Neural progenitor cell (in vitro differentiated cells): ENCODE results near the gene EXOC4. TPM values are rescaled to one million over a fixed set of nuclear protein-coding genes. Genes with fewer than 3 reads are reported as not detected.

Experiments used
- DNase-seq: peaks from one replicate; pipeline ENCODE4 v3.0.0-alpha.2; 2016; ENCODE audit warnings: low spot score
- H2AFZ ChIP-seq: fragments of 200-600 bp; sonication (generic); replicated peaks from 2 replicates; pipeline ENCODE4 v1.6.1; 2016; ENCODE audit warnings: antibody characterized with exemption
- H3F3A ChIP-seq: fragments of 200-600 bp; sonication (generic); 2 replicates; pipeline ENCODE4 v1.6.1; 2016; ENCODE audit warnings: antibody characterized with exemption, low read depth
- H3K27ac ChIP-seq: fragments of 200-600 bp; sonication (generic); 2 replicates; pipeline ENCODE4 v1.5.1; 2016; ENCODE audit warnings: mild to moderate bottlenecking
- H3K27me3 ChIP-seq: fragments of 200-600 bp; sonication (generic); 2 replicates; pipeline ENCODE4 v1.6.1; 2016; ENCODE audit warnings: mild to moderate bottlenecking, moderate library complexity
- H3K36me3 ChIP-seq: fragments of 200-600 bp; sonication (generic); 2 replicates; pipeline ENCODE4 v1.5.1; 2016
- H3K4me1 ChIP-seq: fragments of 200-600 bp; sonication (generic); 2 replicates; pipeline ENCODE4 v1.6.1; 2016; ENCODE audit warnings: mixed run types
- H3K4me2 ChIP-seq: fragments of 200-600 bp; sonication (generic); 2 replicates; pipeline ENCODE4 v1.6.1; 2016
- H3K4me3 ChIP-seq: fragments of 200-600 bp; sonication (generic); 2 replicates; pipeline ENCODE4 v1.5.1; 2016
- H3K79me2 ChIP-seq: fragments of 200-600 bp; sonication (generic); 2 replicates; pipeline ENCODE4 v1.6.1; 2016; ENCODE audit warnings: low read depth
- H3K9ac ChIP-seq: fragments of 200-600 bp; sonication (generic); 2 replicates; pipeline ENCODE4 v1.6.1; 2016
- H3K9me3 ChIP-seq: fragments of 200-600 bp; sonication (generic); 2 replicates; pipeline ENCODE4 v1.5.1; 2016; ENCODE audit warnings: low read depth
- H4K20me1 ChIP-seq: fragments of 200-600 bp; sonication (generic); 2 replicates; pipeline ENCODE4 v1.6.1; 2016; ENCODE audit warnings: low read depth
- H3K27ac Mint-ChIP-seq: 3 replicates; pipeline ENCODE4 v1.8.0; 2021; ENCODE audit warnings: mixed read lengths
- H3K27me3 Mint-ChIP-seq: 2 replicates; pipeline ENCODE4 v1.8.0; 2022; ENCODE audit warnings: low read depth, mild to moderate bottlenecking, inconsistent platforms, moderate library complexity, mixed read lengths; ENCODE audit not compliant: insufficient read depth
- H3K36me3 Mint-ChIP-seq: 3 replicates; pipeline ENCODE4 v1.8.0; 2021; ENCODE audit warnings: mixed read lengths
- H3K4me1 Mint-ChIP-seq: 3 replicates; pipeline ENCODE4 v1.8.0; 2021; ENCODE audit warnings: mixed read lengths
- H3K4me3 Mint-ChIP-seq: 3 replicates; pipeline ENCODE4 v1.8.0; 2021; ENCODE audit warnings: mild to moderate bottlenecking, moderate library complexity, mixed read lengths
- H3K9me3 Mint-ChIP-seq: 3 replicates; pipeline ENCODE4 v1.8.0; 2020; ENCODE audit warnings: mixed read lengths
- CTCF ChIP-seq: fragments of 200-600 bp; sonication (generic); IDR thresholded peaks from 2 replicates; pipeline ENCODE4 v1.5.1; 2017; ENCODE audit warnings: antibody characterized with exemption, mild to moderate bottlenecking
- EZH2 ChIP-seq: fragments of 200-600 bp; sonication (generic); IDR thresholded peaks from 2 replicates; pipeline ENCODE4 v1.6.1; 2017; ENCODE audit warnings: antibody characterized with exemption, mild to moderate bottlenecking, moderate library complexity
- EZH2phosphoT487 ChIP-seq: fragments of 200-600 bp; sonication (generic); IDR thresholded peaks from 2 replicates; pipeline ENCODE4 v1.6.1; 2017; ENCODE audit warnings: antibody characterized with exemption
- total RNA-seq: library from RNA; depleted of rRNA; stranded (reverse); fragments of >200 nt; gene quantifications from 2 replicates; pipeline ENCODE4 v1.2.3, GENCODE V29; 2015; ENCODE audit warnings: low replicate concordance

The EXOC4 gene
- total RNA-seq, 1 donor from 2014 or later, result 129 TPM

GRCh38 chr7:134013249-134013648 lies 760.4 kb downstream of the EXOC4 start:
- H3K36me3 ChIP-seq, result no peaks in the 10 kb centered on the region
- H3K27me3 ChIP-seq, result no peaks in the 10 kb centered on the region
- Mint-ChIP-seq H3K4me1 (no peaks in the 10 kb centered on the region), H3K36me3 (no peaks in the 10 kb centered on the region), H3K27me3 (no peaks in the 10 kb centered on the region), H3K27ac (no peak overlapping the region), H3K9me3 (no peaks in the 10 kb centered on the region), H3K4me3 (no peak overlapping the region)
- no peak overlapping the region for H3K4me3 ChIP-seq
- H3K4me1 ChIP-seq, result no peaks in the 10 kb centered on the region
- H3K27ac ChIP-seq, result no peak overlapping the region
- H3F3A ChIP-seq, result no peaks in the 10 kb centered on the region
- no peak overlapping the region for H3K9ac ChIP-seq
- H4K20me1 ChIP-seq, result no peaks in the 10 kb centered on the region
- H2AFZ ChIP-seq, result no peak overlapping the region
- TF ChIP-seq CTCF, result no peak
- TF ChIP-seq EZH2phosphoT487, result no peak
- TF ChIP-seq EZH2, result no peak
- no peak overlapping the region for H3K4me2 ChIP-seq
- no peak for DNase-seq
- H3K79me2 ChIP-seq, result no peaks in the 10 kb centered on the region
- H3K9me3 ChIP-seq, result no peaks in the 10 kb centered on the region

GRCh38 chr7:134014935-134015334 lies 762.1 kb downstream of the EXOC4 start:
- Mint-ChIP-seq H3K27me3 (no peaks in the 10 kb centered on the region), H3K27ac (no peak overlapping the region)
- no peak for TF ChIP-seq EZH2phosphoT487
- no peak for TF ChIP-seq CTCF
- no peak for TF ChIP-seq EZH2

GRCh38 chr7:134016223-134016941 lies 763.5 kb downstream of the EXOC4 start:
- Histone ChIP-seq H3K36me3 (no peaks in the 10 kb centered on the region), H3K27ac (no peak overlapping the region), H3K9me3 (no peaks in the 10 kb centered on the region), H4K20me1 (no peaks in the 10 kb centered on the region), H3F3A (no peaks in the 10 kb centered on the region), H3K79me2 (no peaks in the 10 kb centered on the region), H3K27me3 (no peaks in the 10 kb centered on the region), H3K4me1 (peaks cover 2% of the 10 kb centered on the region), H2AFZ (no peak overlapping the region), H3K9ac (no peak overlapping the region), H3K4me2 (no peak overlapping the region), H3K4me3 (no peak overlapping the region)
- no peaks in the 10 kb centered on the region for H3K36me3 Mint-ChIP-seq
- no peak overlapping the region for H3K4me3 Mint-ChIP-seq
- no peaks in the 10 kb centered on the region for H3K27me3 Mint-ChIP-seq
- peak; percentile 51 for DNase-seq
- TF ChIP-seq EZH2 (no peak), EZH2phosphoT487 (no peak), CTCF (peak; percentile 76)
- H3K4me1 Mint-ChIP-seq, result no peaks in the 10 kb centered on the region
- H3K9me3 Mint-ChIP-seq, result no peaks in the 10 kb centered on the region
- H3K27ac Mint-ChIP-seq, result no peak overlapping the region

More at GRCh38 chr7:134014935-134015334, 762.1 kb downstream of the EXOC4 start:
- no peak overlapping the region for H3K9ac ChIP-seq
- H3K79me2 ChIP-seq, result no peaks in the 10 kb centered on the region
- H3K36me3 ChIP-seq, result no peaks in the 10 kb centered on the region
- no peak overlapping the region for H3K4me3 ChIP-seq
- Mint-ChIP-seq H3K36me3 (no peaks in the 10 kb centered on the region), H3K4me3 (no peak overlapping the region), H3K4me1 (no peaks in the 10 kb centered on the region), H3K9me3 (no peaks in the 10 kb centered on the region)
- H3K27me3 ChIP-seq, result no peaks in the 10 kb centered on the region
- H2AFZ ChIP-seq, result no peak overlapping the region
- H3K27ac ChIP-seq, result no peak overlapping the region
- H3K4me1 ChIP-seq, result no peaks in the 10 kb centered on the region
- no peaks in the 10 kb centered on the region for H3K9me3 ChIP-seq
- H3F3A ChIP-seq, result no peaks in the 10 kb centered on the region
- H3K4me2 ChIP-seq, result no peak overlapping the region
- no peaks in the 10 kb centered on the region for H4K20me1 ChIP-seq
- DNase-seq, result no peak
